GM18526 (cell line): Measurements from ENCODE around the gene PRPH2.

Source experiments
- POLR2A ChIP-seq: IDR thresholded peaks from 3 replicates; pipeline ENCODE4 v1.6.1; 2011; ENCODE audit not compliant: insufficient read length; ENCODE audit errors: extremely low read depth

Gene PRPH2

DNA sequence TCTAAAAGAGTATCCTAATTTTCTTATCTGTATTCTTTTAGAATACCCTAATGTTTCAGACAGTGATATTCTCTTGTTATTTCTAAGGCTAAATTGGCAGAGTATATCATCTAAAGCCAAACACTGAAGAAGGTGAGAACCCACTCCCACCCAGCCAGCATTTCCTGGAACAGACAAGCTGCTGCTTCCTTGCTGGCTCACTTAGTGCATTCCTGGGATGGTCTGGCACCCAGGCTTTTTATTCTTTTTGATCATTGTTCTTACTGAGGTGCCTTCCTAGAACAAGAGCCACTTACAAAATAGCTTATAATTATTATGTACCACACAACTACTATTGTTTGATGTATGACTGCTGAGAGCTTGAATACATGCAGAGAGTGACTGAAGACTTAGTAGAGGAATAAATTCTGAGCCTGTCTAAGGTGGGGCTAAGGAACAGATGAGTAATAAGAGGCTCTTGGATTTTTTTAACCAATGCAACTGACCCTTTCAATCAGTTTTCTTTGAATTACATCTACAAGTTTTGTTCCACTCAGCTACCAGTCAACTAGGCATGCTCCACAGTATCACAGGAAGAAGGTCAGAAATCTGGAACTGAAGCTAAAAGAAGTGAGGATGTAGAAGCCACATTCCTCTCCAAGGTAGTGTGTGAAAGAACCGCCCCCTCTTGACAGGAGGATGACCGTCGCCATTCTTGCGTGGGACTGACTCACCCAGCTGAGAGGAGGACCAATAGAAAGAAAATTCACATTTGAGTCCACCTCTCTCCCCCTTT is 30.1 kb downstream of the PRPH2 start:
- TF ChIP-seq POLR2A, result no peak

DNA sequence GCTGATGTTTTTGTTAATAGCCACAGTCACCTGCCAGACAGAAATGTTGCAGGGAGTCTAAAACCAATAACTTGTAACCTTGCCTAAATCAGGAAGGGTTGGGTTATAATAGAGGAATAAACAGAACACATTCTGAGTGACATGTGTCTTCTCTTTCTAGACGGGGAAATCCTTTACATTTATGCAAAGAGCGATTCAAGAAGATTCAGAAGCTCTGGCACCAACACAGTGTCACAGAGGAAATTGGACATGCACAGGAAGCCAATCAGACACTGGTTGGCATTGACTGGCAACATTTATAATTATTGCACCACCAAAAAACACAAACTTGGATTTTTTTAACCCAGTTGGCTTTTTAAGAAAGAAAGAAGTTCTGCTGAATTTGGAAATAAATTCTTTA is 31.5 kb downstream of the PRPH2 start:
- no peak for TF ChIP-seq POLR2A

GRCh38 chr6:42690151-42690702 is 32.2 kb downstream of the PRPH2 start:
- no peak for TF ChIP-seq POLR2A

- no peak for TF ChIP-seq POLR2A
These were observed 33.0 kb downstream of the PRPH2 start for GRCh38 chr6:42689371-42689770.

DNA sequence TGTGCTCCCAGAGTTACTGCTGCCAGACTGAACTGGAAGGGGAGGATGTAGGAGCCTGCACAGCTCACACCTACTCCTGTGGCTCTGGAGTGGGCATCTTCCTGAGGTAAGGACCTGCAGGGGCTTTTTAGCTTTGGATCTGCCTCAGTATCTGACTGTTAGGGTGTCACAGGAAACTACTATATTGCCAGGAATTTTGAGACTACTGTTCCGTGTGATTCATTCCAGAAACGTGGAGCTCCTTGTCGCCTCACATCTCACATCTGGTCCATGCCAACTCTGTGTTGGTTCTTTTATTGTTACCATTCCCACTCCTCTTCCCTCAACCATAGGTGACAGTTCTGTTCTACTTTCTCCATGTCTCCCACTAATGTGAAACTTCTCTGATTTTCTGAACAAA is 34.1 kb downstream of the PRPH2 start:
- no peak for TF ChIP-seq POLR2A

GRCh38 chr6:42679358-42679757 is 43.0 kb downstream of the PRPH2 start:
- TF ChIP-seq POLR2A, result no peak

GRCh38 chr6:42674780-42675179 is 47.6 kb downstream of the PRPH2 start:
- TF ChIP-seq POLR2A, result no peak

- TF ChIP-seq POLR2A, result no peak
These were observed 57.7 kb downstream of the PRPH2 start for GRCh38 chr6:42664718-42665117.

DNA sequence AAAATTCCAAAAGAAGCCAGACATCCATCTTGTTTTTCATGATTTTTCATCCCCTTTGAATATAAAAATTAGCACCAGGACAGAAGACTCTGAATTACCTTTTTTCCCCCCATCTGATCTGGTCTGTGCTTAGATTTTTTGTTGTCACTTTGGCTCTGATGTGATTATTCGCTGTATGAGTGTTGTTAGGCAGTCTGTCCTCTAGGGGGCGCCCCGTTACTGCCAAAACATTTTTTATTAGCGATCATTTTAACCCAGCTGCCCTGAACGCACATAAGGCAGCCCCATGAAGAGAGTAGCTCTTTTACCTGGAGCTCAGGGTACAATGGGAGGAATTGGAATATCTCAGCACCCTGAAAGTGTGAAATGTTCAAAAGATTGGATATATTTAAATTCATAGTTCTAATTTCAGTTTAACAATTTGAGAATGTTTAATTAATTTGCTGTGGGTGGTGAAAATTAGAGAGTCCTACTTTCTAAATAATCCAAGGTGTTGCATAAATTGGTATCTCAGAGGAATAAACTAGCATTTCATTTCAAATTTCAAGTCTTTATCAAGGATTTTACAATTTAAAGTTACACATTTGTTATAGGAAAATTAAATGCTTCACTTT is 60.8 kb downstream of the PRPH2 start:
- TF ChIP-seq POLR2A, result no peak

DNA sequence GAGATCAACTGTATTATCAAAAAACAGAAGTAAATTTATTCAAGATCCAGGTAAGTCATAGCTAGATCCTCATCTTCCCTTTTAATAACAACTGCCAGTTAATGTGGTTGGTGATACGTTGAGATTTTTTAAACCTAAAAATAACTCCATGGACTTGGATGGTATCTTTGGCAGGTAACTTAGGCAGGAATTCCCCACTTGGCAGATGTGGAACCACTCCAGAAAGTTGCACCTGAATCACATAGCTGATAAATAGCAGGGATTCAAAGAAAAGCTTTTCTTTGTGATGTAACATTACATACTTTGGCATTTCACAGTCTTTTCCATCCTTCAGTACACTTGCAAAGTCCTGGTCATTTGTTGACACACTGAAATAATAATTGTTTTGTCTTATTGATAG is 62.6 kb downstream of the PRPH2 start:
- TF ChIP-seq POLR2A, result no peak

GRCh38 chr6:42653851-42654250 is 68.5 kb downstream of the PRPH2 start:
- TF ChIP-seq POLR2A, result no peak

DNA sequence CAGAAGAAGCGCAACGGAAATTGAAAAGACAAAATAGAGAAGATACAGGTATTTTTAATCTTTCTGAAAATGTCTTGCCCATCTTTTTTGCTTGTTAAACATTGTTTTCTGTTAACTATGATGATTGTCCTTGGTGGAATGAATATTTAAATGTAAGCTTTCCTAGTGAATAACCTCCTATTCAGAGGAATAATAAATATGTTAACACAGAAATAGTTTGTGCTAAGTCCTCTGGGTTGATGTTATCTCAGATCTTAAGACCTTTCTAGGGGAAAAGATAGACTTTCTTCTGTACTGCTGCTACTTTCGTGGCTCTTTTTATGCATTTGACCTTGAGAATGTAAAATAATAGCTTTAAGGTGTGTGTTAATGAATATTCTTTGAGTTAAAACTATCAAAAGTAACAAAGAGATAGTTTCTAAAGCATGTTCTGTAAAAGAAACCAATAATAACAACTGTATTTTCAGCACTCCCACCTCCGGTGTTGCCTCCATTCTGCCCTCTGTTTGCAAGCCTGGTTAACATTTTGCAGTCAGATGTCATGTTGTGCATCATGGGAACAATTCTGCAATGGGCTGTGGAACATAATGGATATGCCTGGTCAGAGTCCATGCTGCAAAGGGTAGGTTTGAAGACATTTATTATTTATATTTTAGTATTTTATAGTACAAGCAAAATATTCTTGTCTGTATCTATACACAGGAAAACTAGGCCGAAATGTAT is 70.2 kb downstream of the PRPH2 start:
- no peak for TF ChIP-seq POLR2A
